ENCODE measurements around the gene ZBTB49.

ZBTB49 gene

GRCh38 chr4:4339504-4340085 is 49.5 kb downstream of the ZBTB49 start:
- Histone ChIP-seq H3K36me3 (ENCODE audit: insufficient read depth, low read length) (no peaks in the 10 kb centered on the region), H3F3A (ENCODE audit: low read depth) (no peaks in the 10 kb centered on the region), H3K27me3 (ENCODE audit: insufficient read depth, low read length, poor library complexity, severe bottlenecking) (no peaks in the 10 kb centered on the region), H3K9ac (ENCODE audit: low read depth, low read length, poor library complexity, severe bottlenecking) (no peak overlapping the region), H3K4me2 (ENCODE audit: low read depth, low read length, poor library complexity, severe bottlenecking) (no peak overlapping the region), H4K20me1 (ENCODE audit: insufficient read depth, low read length, poor library complexity, severe bottlenecking) (no peaks in the 10 kb centered on the region), H3K4me1 (ENCODE audit: insufficient read depth, low read length, poor library complexity, severe bottlenecking) (no peaks in the 10 kb centered on the region), H3K4me3 (ENCODE audit: low read length, poor library complexity, severe bottlenecking) (no peak overlapping the region), H3K9me3 (ENCODE audit: insufficient read depth, low read depth, low read length) (no peaks in the 10 kb centered on the region), H3K9me2 (replicated peaks; ENCODE audit: low read depth, low read length) (no peaks in the 10 kb centered on the region), H2AFZ (ENCODE audit: low read length) (no peak overlapping the region), H3K79me2 (ENCODE audit: insufficient read depth, low read length) (no peaks in the 10 kb centered on the region)
- TF ChIP-seq EZH2phosphoT487 (IDR thresholded peaks at IDR 0.05; ENCODE audit: borderline replicate concordance) (no peak), CTCF (conservative IDR thresholded peaks at IDR 0.05; ENCODE audit: low read length) (no peak)

- Histone ChIP-seq H3K4me1 (ENCODE audit: insufficient read depth, low read length, poor library complexity, severe bottlenecking) (peaks cover under 1% of the 10 kb centered on the region), H3K9me2 (replicated peaks; ENCODE audit: low read depth, low read length) (no peaks in the 10 kb centered on the region), H3K9ac (ENCODE audit: low read depth, low read length, poor library complexity, severe bottlenecking) (no peak overlapping the region), H3K4me3 (ENCODE audit: low read length, poor library complexity, severe bottlenecking) (no peak overlapping the region), H3K36me3 (ENCODE audit: insufficient read depth, low read length) (no peaks in the 10 kb centered on the region), H4K20me1 (ENCODE audit: insufficient read depth, low read length, poor library complexity, severe bottlenecking) (no peaks in the 10 kb centered on the region), H3K4me2 (ENCODE audit: low read depth, low read length, poor library complexity, severe bottlenecking) (no peak overlapping the region), H3K27me3 (ENCODE audit: insufficient read depth, low read length, poor library complexity, severe bottlenecking) (no peaks in the 10 kb centered on the region), H2AFZ (ENCODE audit: low read length) (no peak overlapping the region), H3K79me2 (ENCODE audit: insufficient read depth, low read length) (no peaks in the 10 kb centered on the region), H3F3A (ENCODE audit: low read depth) (no peaks in the 10 kb centered on the region), H3K9me3 (ENCODE audit: insufficient read depth, low read depth, low read length) (no peaks in the 10 kb centered on the region)
- TF ChIP-seq EZH2phosphoT487 (IDR thresholded peaks at IDR 0.05; ENCODE audit: borderline replicate concordance) (no peak), CTCF (conservative IDR thresholded peaks at IDR 0.05; ENCODE audit: low read length) (no peak)
These were observed 52.0 kb downstream of the ZBTB49 start for GRCh38 chr4:4341861-4342650.

GRCh38 chr4:4343038-4343437 is 53.0 kb downstream of the ZBTB49 start:
- Histone ChIP-seq H3F3A (ENCODE audit: low read depth) (peaks cover 4% of the 10 kb centered on the region; the same call in 1 of the 2 replicates), H3K27me3 (ENCODE audit: insufficient read depth, low read length, poor library complexity, severe bottlenecking) (no peaks in the 10 kb centered on the region), H3K4me3 (ENCODE audit: low read length, poor library complexity, severe bottlenecking) (no peak overlapping the region), H3K79me2 (ENCODE audit: insufficient read depth, low read length) (no peaks in the 10 kb centered on the region), H3K9me2 (replicated peaks; ENCODE audit: low read depth, low read length) (no peaks in the 10 kb centered on the region), H4K20me1 (ENCODE audit: insufficient read depth, low read length, poor library complexity, severe bottlenecking) (no peaks in the 10 kb centered on the region), H3K36me3 (ENCODE audit: insufficient read depth, low read length) (no peaks in the 10 kb centered on the region), H3K9ac (ENCODE audit: low read depth, low read length, poor library complexity, severe bottlenecking) (no peak overlapping the region), H2AFZ (ENCODE audit: low read length) (peak overlapping the region; percentile 18; the same call in 1 of the 2 replicates), H3K9me3 (ENCODE audit: insufficient read depth, low read depth, low read length) (no peaks in the 10 kb centered on the region), H3K4me2 (ENCODE audit: low read depth, low read length, poor library complexity, severe bottlenecking) (no peak overlapping the region), H3K4me1 (ENCODE audit: insufficient read depth, low read length, poor library complexity, severe bottlenecking) (peaks cover 10% of the 10 kb centered on the region)
- TF ChIP-seq EZH2phosphoT487 (IDR thresholded peaks at IDR 0.05; ENCODE audit: borderline replicate concordance) (no peak), CTCF (conservative IDR thresholded peaks at IDR 0.05; ENCODE audit: low read length) (no peak)
